C4-2B (cell line): Measurements from ENCODE around the gene ZNF747.

Experiments
- ZFX ChIP-seq: fragments of 450-650 bp; IDR thresholded peaks from 2 replicates; pipeline ENCODE4 v1.6.1; 2017
- TF ChIP-seq, protein P1 (sequence below): fragments of 450-650 bp; conservative IDR thresholded peaks from 2 replicates; pipeline ENCODE4 v1.5.1; 2017; ENCODE audit warnings: mild to moderate bottlenecking

DNA sequence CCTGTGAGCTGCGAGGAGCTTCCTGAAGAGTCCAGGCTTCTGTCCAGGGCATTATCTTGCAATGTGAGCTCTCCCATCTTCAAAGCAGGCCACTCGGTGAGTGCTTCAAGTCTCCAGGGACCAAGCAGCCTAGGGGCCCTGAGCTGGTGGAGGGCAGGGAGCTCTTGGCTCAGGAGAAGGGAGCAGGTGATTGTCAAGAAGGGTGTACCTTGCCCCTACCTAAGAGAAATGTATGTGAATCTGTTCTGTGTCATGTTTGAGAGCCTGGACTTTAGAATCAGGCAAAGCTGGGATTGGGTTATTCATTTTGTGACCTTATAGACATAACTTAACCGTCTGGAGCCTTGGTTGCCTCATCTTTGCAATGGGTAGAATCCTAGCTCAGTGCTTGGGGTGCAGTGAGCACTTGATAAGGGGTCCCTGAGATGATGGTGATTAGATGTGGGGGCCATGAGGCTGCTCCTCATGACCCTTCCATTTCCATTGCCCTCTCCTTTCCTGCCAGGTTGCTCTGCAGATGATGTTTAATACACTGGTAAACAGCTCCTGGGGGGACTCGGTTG lies 24.2 kb downstream of the ZNF747 start:
- TF ChIP-seq, protein P1, sequence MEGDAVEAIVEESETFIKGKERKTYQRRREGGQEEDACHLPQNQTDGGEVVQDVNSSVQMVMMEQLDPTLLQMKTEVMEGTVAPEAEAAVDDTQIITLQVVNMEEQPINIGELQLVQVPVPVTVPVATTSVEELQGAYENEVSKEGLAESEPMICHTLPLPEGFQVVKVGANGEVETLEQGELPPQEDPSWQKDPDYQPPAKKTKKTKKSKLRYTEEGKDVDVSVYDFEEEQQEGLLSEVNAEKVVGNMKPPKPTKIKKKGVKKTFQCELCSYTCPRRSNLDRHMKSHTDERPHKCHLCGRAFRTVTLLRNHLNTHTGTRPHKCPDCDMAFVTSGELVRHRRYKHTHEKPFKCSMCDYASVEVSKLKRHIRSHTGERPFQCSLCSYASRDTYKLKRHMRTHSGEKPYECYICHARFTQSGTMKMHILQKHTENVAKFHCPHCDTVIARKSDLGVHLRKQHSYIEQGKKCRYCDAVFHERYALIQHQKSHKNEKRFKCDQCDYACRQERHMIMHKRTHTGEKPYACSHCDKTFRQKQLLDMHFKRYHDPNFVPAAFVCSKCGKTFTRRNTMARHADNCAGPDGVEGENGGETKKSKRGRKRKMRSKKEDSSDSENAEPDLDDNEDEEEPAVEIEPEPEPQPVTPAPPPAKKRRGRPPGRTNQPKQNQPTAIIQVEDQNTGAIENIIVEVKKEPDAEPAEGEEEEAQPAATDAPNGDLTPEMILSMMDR = no peak
- TF ChIP-seq ZFX = no peak
